Activated CD4-positive, alpha-beta T cell treated with anti-CD3 and anti-CD28 coated beads for 24 hours (primary cell): ENCODE results near the gene RPL37A.

Experiments
- DNase-seq, 2 donors: peaks; one replicate each; pipeline ENCODE4 v3.0.0-alpha.2; 2020; ENCODE audit warnings: low read depth in 2 of 2

RPL37A gene

DNA sequence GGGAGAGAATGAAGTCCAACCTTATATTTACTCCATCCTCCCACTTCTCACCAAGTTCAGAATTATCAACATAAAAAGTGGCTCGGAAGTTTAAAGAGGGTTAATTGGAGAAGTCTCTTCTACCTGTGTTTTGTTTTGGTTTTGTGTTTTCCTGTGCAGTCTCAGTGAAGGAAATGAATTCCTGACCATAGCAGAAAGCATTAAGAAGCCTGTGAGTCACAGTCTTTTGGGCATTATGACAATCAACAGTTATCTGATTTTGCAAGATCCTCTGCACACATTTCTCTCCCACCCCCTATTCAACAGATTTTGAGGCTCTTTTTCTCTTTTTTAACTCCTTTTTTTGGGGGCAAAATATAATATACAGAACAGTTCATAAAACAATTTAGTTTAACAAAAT, 8.6 kb upstream of the RPL37A start:
- no peak for DNase-seq

DNA sequence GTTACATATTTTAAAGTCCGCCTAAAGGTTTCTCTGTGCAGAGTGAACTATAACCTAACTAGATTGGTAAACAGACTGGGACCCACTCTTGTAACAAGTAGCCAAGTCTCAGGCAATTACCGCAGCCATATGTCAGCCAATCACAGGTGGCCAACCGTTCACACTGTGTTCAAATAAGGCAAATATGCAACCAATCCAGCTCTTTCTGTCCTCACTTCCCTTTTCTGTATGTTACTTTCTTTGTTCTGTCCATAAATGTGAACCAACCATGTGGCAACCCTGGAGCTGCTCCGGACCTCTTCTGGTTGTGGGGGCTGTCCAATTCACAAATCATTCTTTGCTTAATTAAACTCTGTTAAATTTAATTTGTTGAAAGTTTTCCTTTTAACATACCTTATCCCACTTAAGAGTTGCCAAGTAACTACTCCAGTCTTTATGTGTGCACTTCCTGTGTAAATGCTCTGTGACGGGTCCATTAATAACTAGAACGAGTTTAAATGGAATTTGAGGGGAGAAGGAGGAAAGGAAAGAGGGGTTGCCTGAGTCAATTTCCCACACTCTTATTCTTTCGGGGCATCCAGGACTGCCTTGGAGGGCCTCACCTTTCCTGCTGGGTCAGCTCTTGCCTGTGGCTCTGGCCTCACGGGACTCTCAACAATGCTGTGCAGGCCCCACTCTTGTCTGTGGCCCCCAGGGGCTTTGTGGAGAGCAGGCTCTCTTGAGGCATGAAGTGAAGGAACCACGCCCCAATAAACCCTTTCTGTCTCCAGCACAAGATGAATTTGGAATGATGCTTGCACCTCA, 6.6 kb upstream of the RPL37A start:
- DNase-seq = no peak

GRCh38 chr2:216492597-216493333, 5.9 kb upstream of the RPL37A start:
- no peak for DNase-seq

GRCh38 chr2:216493334-216493685, 5.3 kb upstream of the RPL37A start:
- DNase-seq = no peak

- DNase-seq = no peak
These were observed 3.0 kb upstream of the RPL37A start for GRCh38 chr2:216495656-216496055.

DNA sequence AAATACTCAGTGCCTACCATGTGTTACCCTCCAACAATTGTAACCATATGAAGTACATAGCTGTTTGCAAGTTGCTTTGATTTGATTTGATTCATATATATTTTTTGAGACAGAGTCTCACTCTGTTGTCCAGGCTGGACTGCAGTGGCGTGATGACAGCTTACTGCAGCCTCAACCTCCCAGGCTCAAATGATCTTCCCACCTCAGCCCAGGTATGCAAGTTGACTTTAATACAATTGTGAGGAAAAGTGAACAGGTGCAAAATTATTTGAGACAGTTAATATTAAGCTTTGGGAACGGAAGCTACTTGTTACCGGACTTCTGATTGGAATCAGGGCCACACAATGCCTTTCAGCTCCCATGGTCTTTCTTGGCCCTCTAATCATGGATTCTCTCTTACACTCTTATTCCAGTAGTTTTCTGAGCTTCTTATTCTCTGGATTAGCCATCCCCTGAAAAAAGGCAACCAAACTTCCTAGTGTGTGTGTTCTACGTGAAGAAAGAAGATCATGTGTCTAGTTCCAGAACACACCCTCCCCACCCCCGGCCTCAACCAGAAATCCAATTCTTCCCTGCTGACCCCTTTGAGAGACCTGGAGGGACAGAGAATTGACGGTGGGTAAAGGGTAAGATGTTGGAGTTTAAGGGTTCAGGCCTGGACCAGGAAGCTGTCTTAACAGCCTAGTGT, 1.1 kb upstream of the RPL37A start:
- no peak for DNase-seq

DNA sequence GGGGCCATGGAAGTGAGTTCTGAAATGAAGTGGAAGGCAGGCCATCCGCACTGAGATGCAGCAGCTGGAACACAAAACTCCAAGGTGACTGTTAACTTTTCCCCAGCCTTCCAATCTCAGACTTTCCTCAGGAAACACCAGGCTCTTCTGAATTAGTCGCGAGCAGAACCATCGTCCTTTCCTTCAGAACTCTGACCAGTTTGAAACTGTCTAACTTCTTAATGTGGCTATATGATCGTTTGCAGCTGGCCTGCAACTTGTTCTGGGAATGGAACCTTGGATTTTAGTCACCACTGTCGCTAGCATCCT, 620 bp upstream of the RPL37A start:
- no peak for DNase-seq

DNA sequence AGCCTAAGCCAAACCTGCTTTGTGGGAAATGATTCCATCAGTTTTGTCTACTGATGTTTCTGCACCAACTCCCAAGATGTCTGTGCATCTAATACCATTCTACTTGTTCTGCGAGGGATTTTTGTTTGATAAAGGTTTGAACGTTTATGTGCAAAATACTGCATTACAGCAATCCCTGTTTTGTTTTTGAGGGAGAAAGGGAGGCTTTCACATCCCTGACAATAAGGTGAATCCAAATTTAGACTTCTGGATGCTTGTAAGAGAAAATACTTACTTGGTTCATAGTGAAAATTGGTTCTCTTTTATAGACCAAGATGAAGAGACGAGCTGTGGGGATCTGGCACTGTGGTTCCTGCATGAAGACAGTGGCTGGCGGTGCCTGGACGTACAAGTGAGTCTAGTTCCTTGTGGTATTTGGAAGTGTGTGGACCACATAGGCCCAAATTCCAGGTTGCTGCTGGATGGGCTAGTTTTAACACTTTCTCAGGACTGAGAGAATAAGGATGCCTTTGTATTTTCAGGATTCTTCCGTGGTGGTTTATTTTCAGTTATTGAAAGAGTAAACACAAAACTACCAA, 1.1 kb downstream of the RPL37A start:
- no peak for DNase-seq

GRCh38 chr2:216500572-216500971, 1.9 kb downstream of the RPL37A start:
- DNase-seq = no peak

- DNase-seq = no peak
These were observed 3.2 kb downstream of the RPL37A start for GRCh38 chr2:216501854-216502253.

DNA sequence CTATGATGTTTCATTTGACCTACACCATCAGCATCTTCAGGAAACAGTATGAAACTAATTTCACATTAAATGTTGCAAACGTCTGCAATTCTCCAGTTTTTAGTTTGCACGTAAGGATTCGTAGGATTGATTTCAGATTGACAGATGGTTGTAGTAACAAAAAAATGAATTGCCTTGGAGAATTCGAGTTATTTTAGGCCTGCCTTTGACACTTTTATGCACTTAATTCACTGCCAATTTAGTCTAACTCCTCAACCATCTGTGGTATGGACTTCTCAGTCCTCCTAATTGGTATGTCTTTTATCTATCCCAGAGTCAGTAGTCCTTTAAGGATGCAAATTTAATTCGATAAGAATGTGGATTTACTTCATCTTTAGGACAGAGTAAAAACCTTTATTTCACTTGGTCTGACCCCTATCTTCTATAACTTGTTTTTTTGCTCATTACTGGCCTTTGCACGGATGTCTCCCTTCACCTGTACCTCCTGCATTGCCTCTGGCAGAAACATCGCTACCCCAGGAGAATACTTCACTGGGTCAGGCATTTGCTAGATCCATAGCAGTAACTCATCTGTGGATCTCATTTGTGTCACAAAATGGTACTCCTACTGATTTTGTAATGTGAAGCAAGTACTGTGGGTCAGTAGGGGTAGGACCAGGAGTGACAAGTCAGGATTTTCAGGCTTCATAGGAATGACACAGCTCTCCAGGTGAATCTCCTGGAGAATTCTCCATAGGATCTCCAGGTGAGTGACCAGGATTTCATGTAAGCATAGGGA, 3.9 kb downstream of the RPL37A start:
- no peak for DNase-seq

GRCh38 chr2:216503159-216503629, 4.5 kb downstream of the RPL37A start:
- no peak for DNase-seq

DNA sequence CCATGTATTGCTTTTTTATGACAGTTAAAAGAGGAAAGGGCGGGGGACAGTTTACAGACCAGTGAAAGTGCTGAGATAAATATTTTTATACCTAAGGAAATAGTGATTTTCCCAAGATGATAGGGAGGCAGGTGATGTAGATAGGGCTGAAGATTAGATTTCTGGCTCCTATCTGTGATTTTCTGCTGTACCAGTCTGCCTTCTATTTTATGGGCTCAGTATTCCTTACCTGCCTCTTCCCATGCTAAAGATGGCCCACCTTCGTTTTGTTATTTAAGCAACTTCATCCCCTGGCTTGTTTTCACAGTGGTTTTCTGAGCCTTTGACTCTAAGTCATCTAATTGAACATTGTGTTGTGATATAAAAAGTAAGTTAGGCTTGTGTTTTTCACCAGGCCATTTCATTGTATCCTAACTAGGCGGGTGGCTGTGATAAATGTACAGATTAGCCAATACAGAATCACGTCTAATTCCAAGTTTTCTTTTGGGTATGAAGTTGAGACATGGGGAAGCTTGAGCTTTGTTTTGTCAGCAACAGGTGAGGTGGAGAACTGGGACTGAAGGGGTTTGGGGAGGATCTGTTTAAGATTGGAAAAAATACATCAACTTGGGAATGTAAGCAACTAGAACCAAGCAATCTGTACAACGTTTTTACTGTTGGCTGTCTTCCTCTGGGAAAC, 5.2 kb downstream of the RPL37A start:
- no peak for DNase-seq

DNA sequence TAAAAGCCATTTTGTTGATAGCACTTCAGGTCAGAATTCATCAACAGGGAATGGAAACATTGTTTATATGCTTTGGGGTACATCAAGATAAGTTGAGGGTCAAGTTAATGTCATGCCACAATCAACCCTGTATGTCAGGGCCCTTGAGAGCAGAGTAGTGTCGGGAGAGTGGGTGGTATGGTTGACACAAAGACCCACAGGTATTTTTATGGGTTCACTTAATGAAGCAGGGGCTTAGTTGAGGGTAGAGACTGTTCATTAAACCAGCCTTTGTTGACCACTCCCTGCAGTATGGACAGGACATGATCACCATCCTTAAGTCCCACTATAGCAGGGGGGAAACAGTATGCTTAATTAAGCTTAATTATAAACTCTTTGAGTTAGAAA, 5.7 kb downstream of the RPL37A start:
- DNase-seq = no peak

- no peak for DNase-seq
These were observed 6.8 kb downstream of the RPL37A start for GRCh38 chr2:216505133-216506106.

GRCh38 chr2:216507220-216508160, 8.8 kb downstream of the RPL37A start:
- DNase-seq = no peak

DNA sequence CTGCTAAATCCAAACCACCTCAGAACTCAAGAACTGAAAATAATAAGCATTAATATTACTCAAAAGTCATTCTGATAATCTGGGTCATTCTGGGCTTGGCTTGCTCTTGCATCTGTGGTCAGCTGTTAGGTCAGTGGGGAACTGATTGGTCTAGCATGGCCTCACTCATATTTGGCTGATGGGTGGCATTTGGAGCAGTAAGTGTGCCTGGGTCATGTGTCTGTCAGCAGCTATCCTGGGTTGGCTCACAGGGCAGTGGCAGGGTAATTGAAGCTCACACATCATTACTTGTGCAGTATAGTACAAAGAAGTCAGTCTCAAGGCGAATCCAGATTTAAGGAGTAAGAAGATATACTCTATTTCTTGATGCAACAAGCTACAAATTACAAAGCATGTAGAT, 9.6 kb downstream of the RPL37A start:
- DNase-seq = no peak

DNA sequence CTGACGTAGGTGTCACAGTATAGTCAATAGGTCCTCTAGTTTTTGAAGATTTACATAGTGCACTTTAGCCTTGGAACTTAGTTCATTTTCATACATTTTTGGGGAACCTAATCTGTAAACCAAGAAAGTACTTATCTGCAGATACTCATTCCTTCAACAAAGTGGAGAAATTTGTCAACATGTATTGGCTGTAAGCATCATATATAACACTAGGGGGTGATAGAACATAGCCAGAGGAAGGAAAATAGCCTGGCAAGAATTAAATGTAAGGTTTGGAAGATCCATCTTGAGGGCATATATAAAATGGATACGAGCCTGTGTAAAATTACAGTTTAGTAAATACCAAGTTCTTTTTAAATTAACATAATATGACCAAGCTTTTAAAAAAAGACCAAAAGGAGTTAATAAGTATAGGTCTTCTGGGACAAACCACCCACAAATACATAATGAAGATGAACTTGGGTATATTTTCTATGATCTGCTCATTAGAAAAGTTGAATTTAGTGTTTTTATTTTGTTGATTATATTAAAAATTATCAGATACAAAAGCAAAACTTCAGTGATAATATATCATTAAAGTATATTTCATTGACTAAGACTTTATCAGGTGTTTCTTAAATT, 18.2 kb downstream of the RPL37A start:
- no peak for DNase-seq
